ENCODE measurements around the gene SCYL3. TPM values are rescaled to one million over a fixed set of nuclear protein-coding genes. Genes with fewer than 3 reads are reported as not detected.
"Not testable (repeated sequence)": the region's sequence is repeated elsewhere in the genome, so short reads cannot be mapped to it uniquely, and the experiment has no call there.

The SCYL3 gene
- total and polyA plus RNA-seq, 2 donors (not counting 1 experiment from before 2014, with no cell fraction given) = 7.2 to 11.7 TPM

- no peaks in the 10 kb centered on the region for H3K27me3 ChIP-seq (ENCODE audit: control insufficient read depth, insufficient read depth, low read length)
- no peak overlapping the region for H3K4me3 ChIP-seq (replicated peaks in 1 of 4; ENCODE audit: control extremely low read depth in 1 of 4, insufficient read depth in 1 of 4, low read depth in 3 of 4, low read length in 4 of 4)
- H4K20me1 ChIP-seq (ENCODE audit: control insufficient read depth, extremely low read depth, insufficient read depth, low read length) = no peaks in the 10 kb centered on the region
- no peaks in the 10 kb centered on the region for H3K4me1 ChIP-seq (ENCODE audit: control insufficient read depth, extremely low read depth, insufficient read depth, low read length)
- H3K79me2 ChIP-seq (ENCODE audit: control insufficient read depth, insufficient read depth, low read length) = no peaks in the 10 kb centered on the region
- no peaks in the 10 kb centered on the region for H3K36me3 ChIP-seq (ENCODE audit: control insufficient read depth, insufficient read depth, low read length)
- DNase-seq (ENCODE audit: low read depth in 2 of 2) = no peak
- no peaks in the 10 kb centered on the region for H3K9me3 ChIP-seq (ENCODE audit: control insufficient read depth, insufficient read depth, low read depth, low read length)
- TF ChIP-seq EZH2 (IDR thresholded peaks at IDR 0.05; ENCODE audit: low read length, missing control alignments) = no peak
- TF ChIP-seq CTCF (conservative IDR thresholded peaks at IDR 0.05 in 1 of 2, IDR thresholded peaks at IDR 0.05 in 1 of 2; ENCODE audit: low read depth in 1 of 2, low read length in 2 of 2) = no peak
- H2AFZ ChIP-seq (ENCODE audit: low read length) = no peak overlapping the region
- no peak overlapping the region for H3K27ac ChIP-seq (ENCODE audit: insufficient read depth, low read length)
- no peak overlapping the region for H3K4me2 ChIP-seq (ENCODE audit: extremely low read depth, insufficient read depth, low read length)
- no peak overlapping the region for H3K9ac ChIP-seq (ENCODE audit: insufficient read depth, low read length)
Measured at GRCh38 chr1:169816617-169817016, 77.1 kb downstream of the SCYL3 start.

- no peak overlapping the region for H3K27ac ChIP-seq (ENCODE audit: insufficient read depth, low read length)
- no peaks in the 10 kb centered on the region for H3K36me3 ChIP-seq (ENCODE audit: control insufficient read depth, insufficient read depth, low read length)
- H4K20me1 ChIP-seq (ENCODE audit: control insufficient read depth, extremely low read depth, insufficient read depth, low read length) = no peaks in the 10 kb centered on the region
- H2AFZ ChIP-seq (ENCODE audit: low read length) = no peak overlapping the region
- TF ChIP-seq CTCF (conservative IDR thresholded peaks at IDR 0.05 in 1 of 2, IDR thresholded peaks at IDR 0.05 in 1 of 2; ENCODE audit: low read depth in 1 of 2, low read length in 2 of 2) (no peak), EZH2 (IDR thresholded peaks at IDR 0.05; ENCODE audit: low read length, missing control alignments) (no peak)
- no peaks in the 10 kb centered on the region for H3K9me3 ChIP-seq (ENCODE audit: control insufficient read depth, insufficient read depth, low read depth, low read length)
- no peak overlapping the region for H3K9ac ChIP-seq (ENCODE audit: insufficient read depth, low read length)
- no peaks in the 10 kb centered on the region for H3K4me1 ChIP-seq (ENCODE audit: control insufficient read depth, extremely low read depth, insufficient read depth, low read length)
- no peak overlapping the region for H3K4me2 ChIP-seq (ENCODE audit: extremely low read depth, insufficient read depth, low read length)
- H3K27me3 ChIP-seq (ENCODE audit: control insufficient read depth, insufficient read depth, low read length) = no peaks in the 10 kb centered on the region
- no peak for DNase-seq (ENCODE audit: low read depth in 2 of 2)
- H3K4me3 ChIP-seq (replicated peaks in 1 of 4; ENCODE audit: control extremely low read depth in 1 of 4, insufficient read depth in 1 of 4, low read depth in 3 of 4, low read length in 4 of 4) = no peak overlapping the region
- H3K79me2 ChIP-seq (ENCODE audit: control insufficient read depth, insufficient read depth, low read length) = no peaks in the 10 kb centered on the region
Measured at GRCh38 chr1:169814265-169814664, 79.4 kb downstream of the SCYL3 start.

- no peak overlapping the region for H2AFZ ChIP-seq (ENCODE audit: low read length)
- H3K27me3 ChIP-seq (ENCODE audit: control insufficient read depth, insufficient read depth, low read length) = no peaks in the 10 kb centered on the region
- no peaks in the 10 kb centered on the region for H3K36me3 ChIP-seq (ENCODE audit: control insufficient read depth, insufficient read depth, low read length)
- TF ChIP-seq EZH2 (IDR thresholded peaks at IDR 0.05; ENCODE audit: low read length, missing control alignments) = no peak
- TF ChIP-seq CTCF (conservative IDR thresholded peaks at IDR 0.05 in 1 of 2, IDR thresholded peaks at IDR 0.05 in 1 of 2; ENCODE audit: low read depth in 1 of 2, low read length in 2 of 2) = no peak
- no peaks in the 10 kb centered on the region for H3K4me1 ChIP-seq (ENCODE audit: control insufficient read depth, extremely low read depth, insufficient read depth, low read length)
- H3K9ac ChIP-seq (ENCODE audit: insufficient read depth, low read length) = no peak overlapping the region
- DNase-seq (ENCODE audit: low read depth in 2 of 2) = peak in 1 of 2 donors; percentile 2
- no peaks in the 10 kb centered on the region for H3K79me2 ChIP-seq (ENCODE audit: control insufficient read depth, insufficient read depth, low read length)
- no peak overlapping the region for H3K27ac ChIP-seq (ENCODE audit: insufficient read depth, low read length)
- H4K20me1 ChIP-seq (ENCODE audit: control insufficient read depth, extremely low read depth, insufficient read depth, low read length) = no peaks in the 10 kb centered on the region
- no peak overlapping the region for H3K4me2 ChIP-seq (ENCODE audit: extremely low read depth, insufficient read depth, low read length)
- no peaks in the 10 kb centered on the region for H3K9me3 ChIP-seq (ENCODE audit: control insufficient read depth, insufficient read depth, low read depth, low read length)
- no peak overlapping the region for H3K4me3 ChIP-seq (replicated peaks in 1 of 4; ENCODE audit: control extremely low read depth in 1 of 4, insufficient read depth in 1 of 4, low read depth in 3 of 4, low read length in 4 of 4)
Measured at GRCh38 chr1:169812131-169812530, 81.6 kb downstream of the SCYL3 start.

GRCh38 chr1:169811418-169812035 lies 82.2 kb downstream of the SCYL3 start:
- H3K4me3 ChIP-seq (replicated peaks in 1 of 4; ENCODE audit: control extremely low read depth in 1 of 4, insufficient read depth in 1 of 4, low read depth in 3 of 4, low read length in 4 of 4); DNase-seq (ENCODE audit: low read depth in 2 of 2); H3K4me1 ChIP-seq (ENCODE audit: control insufficient read depth, extremely low read depth, insufficient read depth, low read length); H3K9me3 ChIP-seq (ENCODE audit: control insufficient read depth, insufficient read depth, low read depth, low read length); H3K36me3 ChIP-seq (ENCODE audit: control insufficient read depth, insufficient read depth, low read length); H3K27ac ChIP-seq (ENCODE audit: insufficient read depth, low read length); H3K79me2 ChIP-seq (ENCODE audit: control insufficient read depth, insufficient read depth, low read length); H2AFZ ChIP-seq (ENCODE audit: low read length); H3K27me3 ChIP-seq (ENCODE audit: control insufficient read depth, insufficient read depth, low read length); H3K9ac ChIP-seq (ENCODE audit: insufficient read depth, low read length); H3K4me2 ChIP-seq (ENCODE audit: extremely low read depth, insufficient read depth, low read length); H4K20me1 ChIP-seq (ENCODE audit: control insufficient read depth, extremely low read depth, insufficient read depth, low read length): not testable (repeated sequence)
